Mesenchymal stem cell (in vitro differentiated cells and primary cell): Measurements from ENCODE around the gene CDKN2C.
"Not testable (repeated sequence)": the region's sequence is repeated elsewhere in the genome, so short reads cannot be mapped to it uniquely, and the experiment has no call there.

Experiments used
- DNase-seq: peaks from one replicate; pipeline ENCODE4 v3.0.0-alpha.2; 2013
- H2AFZ ChIP-seq: one replicate; pipeline ENCODE4 v1.6.1; 2013; ENCODE audit warnings: low read depth, mild to moderate bottlenecking, control low read depth, inconsistent platforms, low read length, moderate library complexity
- H2AK5ac ChIP-seq: 2 replicates; pipeline ENCODE4 v1.6.1; 2013; ENCODE audit warnings: low read length, moderate library complexity, mild to moderate bottlenecking, inconsistent platforms; ENCODE audit not compliant: severe bottlenecking
- H2BK120ac ChIP-seq: one replicate; pipeline ENCODE4 v1.6.1; 2013; ENCODE audit warnings: low read depth, mild to moderate bottlenecking, inconsistent platforms, low read length, moderate library complexity
- H2BK12ac ChIP-seq, 2 experiments: one replicate each; pipeline ENCODE4 v1.6.1; 2013; ENCODE audit warnings: inconsistent platforms in 2 of 2, low read length in 2 of 2, mild to moderate bottlenecking in 2 of 2, moderate library complexity in 2 of 2, control low read depth in 1 of 2
- H2BK15ac ChIP-seq: one replicate; pipeline ENCODE4 v1.6.1; 2013; ENCODE audit warnings: mild to moderate bottlenecking, low read depth, inconsistent platforms; ENCODE audit not compliant: poor library complexity, severe bottlenecking
- H2BK5ac ChIP-seq: 2 replicates; pipeline ENCODE4 v1.6.1; 2013; ENCODE audit warnings: low read depth, mild to moderate bottlenecking, low read length, control low read depth, inconsistent platforms; ENCODE audit not compliant: poor library complexity, severe bottlenecking
- H3K14ac ChIP-seq, 2 experiments: one replicate each; pipeline ENCODE4 v1.6.1; 2013; ENCODE audit warnings: inconsistent platforms in 2 of 2, low read length in 2 of 2, control low read depth in 1 of 2, mild to moderate bottlenecking in 1 of 2, moderate library complexity in 1 of 2
- H3K18ac ChIP-seq, 2 experiments: one replicate each; pipeline ENCODE4 v1.6.1; 2013; ENCODE audit warnings: inconsistent platforms in 2 of 2, low read length in 2 of 2, control low read depth in 1 of 2, low read depth in 1 of 2, mild to moderate bottlenecking in 1 of 2
- H3K23ac ChIP-seq, 2 experiments: one replicate each; pipeline ENCODE4 v1.6.1; 2013; ENCODE audit warnings: inconsistent platforms in 2 of 2, low read length in 2 of 2, mild to moderate bottlenecking in 2 of 2, moderate library complexity in 2 of 2, control low read depth in 1 of 2
- H3K27ac ChIP-seq: 2 replicates; pipeline ENCODE4 v1.5.1; 2013; ENCODE audit warnings: mild to moderate bottlenecking, moderate library complexity, low read length, control low read depth, inconsistent platforms; ENCODE audit not compliant: poor library complexity, severe bottlenecking
- H3K27me3 ChIP-seq, 2 experiments: 2 replicates each; pipeline versions ENCODE4 v1.6.1 to v1.7.0; 2013; ENCODE audit warnings: low read length in 2 of 2, mild to moderate bottlenecking in 2 of 2, moderate library complexity in 2 of 2, control low read depth in 1 of 2, inconsistent platforms in 1 of 2; ENCODE audit not compliant: control insufficient read depth in 1 of 2, insufficient read depth in 1 of 2
- H3K36me3 ChIP-seq, 2 experiments: 2 replicates each; pipeline versions ENCODE4 v1.6.1 to v1.7.0; 2013; ENCODE audit warnings: low read length in 2 of 2, control low read depth in 1 of 2, inconsistent platforms in 1 of 2, low read depth in 1 of 2, mild to moderate bottlenecking in 1 of 2; ENCODE audit not compliant: insufficient read depth in 2 of 2, control insufficient read depth in 1 of 2
- H3K4ac ChIP-seq, 2 experiments: one replicate each; pipeline ENCODE4 v1.6.1; 2013; ENCODE audit warnings: inconsistent platforms in 2 of 2, low read length in 2 of 2, mild to moderate bottlenecking in 2 of 2, moderate library complexity in 2 of 2, control low read depth in 1 of 2, low read depth in 1 of 2
- H3K4me1 ChIP-seq: 2 replicates; pipeline ENCODE4 v1.6.1; 2013; ENCODE audit warnings: low read depth, low read length, control low read depth; ENCODE audit not compliant: control insufficient read depth, insufficient read depth
- H3K4me2 ChIP-seq: 2 replicates; pipeline ENCODE4 v1.6.1; 2013; ENCODE audit warnings: low read length, mild to moderate bottlenecking, inconsistent platforms; ENCODE audit not compliant: poor library complexity, severe bottlenecking
- H3K4me3 ChIP-seq, 2 experiments: 2 replicates each; pipeline versions ENCODE4 v1.5.1 to v1.7.0; 2013; ENCODE audit warnings: low read length in 2 of 2, mild to moderate bottlenecking in 2 of 2, control low read depth in 1 of 2, low read depth in 1 of 2; ENCODE audit not compliant: insufficient read depth in 1 of 2
- H3K79me1 ChIP-seq: replicated peaks from 2 replicates; pipeline ENCODE4 v1.6.1; 2013; ENCODE audit warnings: mild to moderate bottlenecking, control low read depth, low read length, inconsistent platforms; ENCODE audit not compliant: poor library complexity, severe bottlenecking
- H3K9ac ChIP-seq: 2 replicates; pipeline ENCODE4 v1.7.0; 2013; ENCODE audit warnings: mild to moderate bottlenecking, low read length, moderate library complexity
- H3K9me3 ChIP-seq: 2 replicates; pipeline ENCODE4 v1.7.0; 2013; ENCODE audit warnings: mild to moderate bottlenecking, low read length; ENCODE audit not compliant: control insufficient read depth
- H4K8ac ChIP-seq: one replicate; pipeline ENCODE4 v1.6.1; 2013; ENCODE audit warnings: inconsistent platforms, mild to moderate bottlenecking, low read length, moderate library complexity
- H4K91ac ChIP-seq: one replicate; pipeline ENCODE4 v1.6.1; 2013; ENCODE audit warnings: mild to moderate bottlenecking, low read length, inconsistent platforms
- WGBS: methylation state at CpG from one replicate; pipeline ENCODE4 v1.1.7; 2013; ENCODE audit warnings: mixed read lengths; 5-methylcytosine and 5-hydroxymethylcytosine counted together

Gene CDKN2C

GRCh38 chr1:50952566-50952965 is 17.5 kb upstream of the CDKN2C start:
- not testable (repeated sequence) for H3K4me3 ChIP-seq, H3K9ac ChIP-seq, H3K27ac ChIP-seq, H3K4me2 ChIP-seq, DNase-seq, H3K27me3 ChIP-seq, H2BK5ac ChIP-seq, H4K91ac ChIP-seq, H3K9me3 ChIP-seq, H2BK15ac ChIP-seq, H2AK5ac ChIP-seq, H2AFZ ChIP-seq, H3K4ac ChIP-seq, H3K36me3 ChIP-seq, H2BK12ac ChIP-seq, H4K8ac ChIP-seq, H2BK120ac ChIP-seq, H3K23ac ChIP-seq, H3K4me1 ChIP-seq, H3K14ac ChIP-seq, H3K18ac ChIP-seq
- WGBS = 96% methylated on average over 28 of the region's 31 CpGs
- H3K79me1 ChIP-seq = peaks cover 14% of the 10 kb centered on the region

GRCh38 chr1:50955116-50955515 is 14.9 kb upstream of the CDKN2C start:
- H3K36me3 ChIP-seq = no peaks in the 10 kb centered on the region
- H3K4me3 ChIP-seq = no peak overlapping the region
- H2AFZ ChIP-seq = no peak overlapping the region
- no peak overlapping the region for H3K23ac ChIP-seq
- no peak overlapping the region for H2BK120ac ChIP-seq
- no peak overlapping the region for H3K4me2 ChIP-seq
- H3K27me3 ChIP-seq = no peaks in the 10 kb centered on the region
- no peaks in the 10 kb centered on the region for H3K9me3 ChIP-seq
- H3K18ac ChIP-seq = no peak overlapping the region
- H3K79me1 ChIP-seq = peaks cover 6% of the 10 kb centered on the region
- no peak overlapping the region for H4K91ac ChIP-seq
- H2BK5ac ChIP-seq = no peak overlapping the region
- H2BK15ac ChIP-seq = no peak overlapping the region
- H2BK12ac ChIP-seq = no peak overlapping the region
- no peak overlapping the region for H4K8ac ChIP-seq
- no peak overlapping the region for H3K9ac ChIP-seq
- H3K14ac ChIP-seq = no peak overlapping the region
- 80% methylated on average over 1 of the region's 1 CpG for WGBS
- DNase-seq = no peak
- H3K4ac ChIP-seq = no peak overlapping the region
- no peak overlapping the region for H2AK5ac ChIP-seq
- no peak overlapping the region for H3K27ac ChIP-seq
- peaks cover 4% of the 10 kb centered on the region for H3K4me1 ChIP-seq

- Histone ChIP-seq H3K23ac (no peak overlapping the region), H2BK120ac (no peak overlapping the region)
- 1% methylated on average over 35 of the region's 38 CpGs for WGBS
Measured at GRCh38 chr1:50959303-50959912, 10.6 kb upstream of the CDKN2C start.

GRCh38 chr1:50959913-50960844 is 9.9 kb upstream of the CDKN2C start, which contains the start of gene FAF1:
Gene FAF1 (minus strand): TSS chr1:50960267. CDS start chr1:50959811, 456 bp downstream.
- Histone ChIP-seq H2AFZ (peak within 1 kb of the TSS; percentile 83), H3K9me3 (no peaks in the 10 kb centered on the region), H3K9ac (peak within 1 kb of the TSS; percentile 89), H3K27ac (peak within 1 kb of the TSS; percentile 38), H2BK120ac (no peak within 1 kb of the TSS), H3K27me3 (no peaks in the 10 kb centered on the region), H3K14ac (no peak within 1 kb of the TSS), H3K4me2 (peak within 1 kb of the TSS; percentile 75), H3K23ac (no peak within 1 kb of the TSS), H2BK15ac (no peak within 1 kb of the TSS), H3K4me1 (no peaks in the 10 kb centered on the region), H3K18ac (peak within 1 kb of the TSS; percentile 30 to 38), H3K36me3 (no peaks in the 10 kb centered on the region), H4K8ac (peak within 1 kb of the TSS; percentile 85), H3K4ac (peak within 1 kb of the TSS in 1 of 2 experiments; percentile 54), H4K91ac (no peak within 1 kb of the TSS), H2BK12ac (no peak within 1 kb of the TSS), H2AK5ac (no peak within 1 kb of the TSS), H3K79me1 (no peaks in the 10 kb centered on the region), H3K4me3 (peak within 1 kb of the TSS; percentile 88), H2BK5ac (peak within 1 kb of the TSS; percentile 40)
- WGBS = 1% methylated on average over 43 of the region's 80 CpGs
- peak; percentile 97 for DNase-seq

More at GRCh38 chr1:50959303-50959912, 10.6 kb upstream of the CDKN2C start:
- Histone ChIP-seq H3K79me1 (peaks cover 2% of the 10 kb centered on the region), H3K18ac (no peak overlapping the region), H3K9ac (peak overlapping the region; percentile 89), H3K4me3 (peak overlapping the region; percentile 88), H3K14ac (no peak overlapping the region), H4K91ac (no peak overlapping the region), H3K9me3 (no peaks in the 10 kb centered on the region), H2BK15ac (no peak overlapping the region), H3K27me3 (no peaks in the 10 kb centered on the region), H3K4ac (no peak overlapping the region), H3K4me2 (peak overlapping the region; percentile 34), H2BK12ac (no peak overlapping the region), H2AFZ (peak overlapping the region; percentile 83), H2AK5ac (no peak overlapping the region), H3K4me1 (no peaks in the 10 kb centered on the region), H2BK5ac (no peak overlapping the region), H4K8ac (no peak overlapping the region), H3K27ac (no peak overlapping the region), H3K36me3 (no peaks in the 10 kb centered on the region)
- DNase-seq = peak; percentile 59
